ENCODE measurements around the gene PRKAB1.
A peak's percentile ranks its signal among the peaks of the same experiment; 100 is the strongest.

The PRKAB1 gene

DNA sequence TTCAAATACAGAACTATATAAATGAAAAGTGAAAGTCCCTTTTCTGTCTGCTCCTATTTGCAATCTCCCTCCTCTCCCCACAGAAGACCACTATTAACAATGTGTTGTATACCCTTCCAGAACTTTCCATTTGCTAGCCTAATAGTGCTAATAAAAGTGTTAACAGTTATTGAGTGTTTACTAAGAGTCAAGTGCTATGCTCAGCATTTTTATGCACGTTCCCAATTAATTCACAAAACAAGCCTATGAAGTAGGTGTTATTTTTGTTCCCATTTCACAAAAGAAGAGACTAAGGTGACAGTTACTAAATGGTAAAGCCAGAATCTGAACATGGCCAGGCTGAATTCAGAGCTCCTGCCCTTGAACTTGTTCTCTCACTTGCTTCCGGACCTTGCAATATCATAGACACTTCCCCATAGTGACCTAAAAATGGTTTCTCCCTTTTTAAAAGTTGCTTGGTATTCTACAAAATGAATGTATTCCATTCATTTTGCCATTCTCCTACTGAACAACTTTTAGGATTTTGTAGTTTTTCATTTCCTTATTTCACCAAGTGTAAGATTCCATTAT, 1.6 kb upstream of the PRKAB1 start:
- DNase-seq: no peak
- no peaks in the 10 kb centered on the region for H3K27me3 ChIP-seq
- H3K36me3 ChIP-seq: peaks cover 0 to 5% (median 3%) of the 10 kb centered on the region in 3 donors
- H3K27ac ChIP-seq: no peak overlapping the region
- no peak overlapping the region for H3K4me3 ChIP-seq
- intact Hi-C loops (cut with DNase I; ENCODE audit: low total_unique reads): no loop called here
- TF ChIP-seq, protein P1, sequence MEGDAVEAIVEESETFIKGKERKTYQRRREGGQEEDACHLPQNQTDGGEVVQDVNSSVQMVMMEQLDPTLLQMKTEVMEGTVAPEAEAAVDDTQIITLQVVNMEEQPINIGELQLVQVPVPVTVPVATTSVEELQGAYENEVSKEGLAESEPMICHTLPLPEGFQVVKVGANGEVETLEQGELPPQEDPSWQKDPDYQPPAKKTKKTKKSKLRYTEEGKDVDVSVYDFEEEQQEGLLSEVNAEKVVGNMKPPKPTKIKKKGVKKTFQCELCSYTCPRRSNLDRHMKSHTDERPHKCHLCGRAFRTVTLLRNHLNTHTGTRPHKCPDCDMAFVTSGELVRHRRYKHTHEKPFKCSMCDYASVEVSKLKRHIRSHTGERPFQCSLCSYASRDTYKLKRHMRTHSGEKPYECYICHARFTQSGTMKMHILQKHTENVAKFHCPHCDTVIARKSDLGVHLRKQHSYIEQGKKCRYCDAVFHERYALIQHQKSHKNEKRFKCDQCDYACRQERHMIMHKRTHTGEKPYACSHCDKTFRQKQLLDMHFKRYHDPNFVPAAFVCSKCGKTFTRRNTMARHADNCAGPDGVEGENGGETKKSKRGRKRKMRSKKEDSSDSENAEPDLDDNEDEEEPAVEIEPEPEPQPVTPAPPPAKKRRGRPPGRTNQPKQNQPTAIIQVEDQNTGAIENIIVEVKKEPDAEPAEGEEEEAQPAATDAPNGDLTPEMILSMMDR (IDR thresholded peaks at IDR 0.05): no peak
- H3K9me3 ChIP-seq: no peaks in the 10 kb centered on the region
- H3K4me1 ChIP-seq: peaks cover 0 to 31% (median 17%) of the 10 kb centered on the region in 4 donors

DNA sequence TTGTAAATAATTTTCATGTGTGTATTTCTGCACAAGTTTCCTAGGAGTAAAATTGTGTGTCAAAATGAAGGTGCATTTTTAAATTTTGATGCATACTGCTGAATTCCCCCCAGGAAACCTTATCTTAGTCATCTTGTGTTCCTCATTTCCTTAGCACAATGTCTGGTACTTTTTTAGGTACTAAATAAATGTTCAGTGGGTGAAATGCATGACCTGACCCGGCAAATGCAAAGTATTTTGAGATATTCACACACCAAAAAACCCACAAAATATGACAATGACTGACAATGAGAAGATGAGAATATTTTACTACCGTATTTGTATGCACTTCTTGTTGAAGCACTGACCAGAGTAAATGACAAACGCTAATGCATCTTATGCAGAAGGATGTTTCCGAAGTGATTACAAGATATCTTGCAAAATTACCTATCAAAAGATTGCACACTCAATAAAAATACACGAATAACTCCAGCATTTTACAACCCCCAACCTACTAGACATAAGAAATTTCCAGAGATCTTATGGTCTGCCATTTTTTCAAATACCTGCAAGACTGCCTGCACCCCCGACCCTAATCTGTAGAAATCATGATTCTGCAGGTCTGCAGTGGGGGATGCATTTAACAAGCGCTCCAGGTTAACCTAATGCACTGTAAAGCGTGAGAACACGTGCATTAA, 895 bp upstream of the PRKAB1 start:
- Histone ChIP-seq H3K4me3 (peak overlapping the region; percentile 79 to 86), H3K27ac (peak overlapping the region in 1 of 2 donors; percentile 88), H3K27me3 (no peaks in the 10 kb centered on the region), H3K9me3 (no peaks in the 10 kb centered on the region), H3K36me3 (peaks cover 2 to 12% (median 4%) of the 10 kb centered on the region in 3 donors), H3K4me1 (peaks cover 0 to 31% (median 17%) of the 10 kb centered on the region in 4 donors)
- no peak for DNase-seq
- intact Hi-C loops (cut with DNase I; ENCODE audit: low total_unique reads): no loop called here
- TF ChIP-seq, protein P1 (IDR thresholded peaks at IDR 0.05): no peak

- H3K27ac ChIP-seq: peak overlapping the region; percentile 88 to 89
- TF ChIP-seq, protein P1 (IDR thresholded peaks at IDR 0.05): no peak
- peaks cover 0 to 31% (median 17%) of the 10 kb centered on the region in 4 donors for H3K4me1 ChIP-seq
- no peaks in the 10 kb centered on the region for H3K27me3 ChIP-seq
- DNase-seq: no peak
- intact Hi-C loops (cut with DNase I; ENCODE audit: low total_unique reads): no loop called here
- H3K36me3 ChIP-seq: peaks cover 13 to 24% (median 17%) of the 10 kb centered on the region in 3 donors
- H3K4me3 ChIP-seq: peak overlapping the region; percentile 79 to 86
- H3K9me3 ChIP-seq: no peaks in the 10 kb centered on the region
These were observed 450 bp downstream of the PRKAB1 start for GRCh38 chr12:119668324-119668841.

GRCh38 chr12:119669744-119670472, 2.0 kb downstream of the PRKAB1 start:
- Histone ChIP-seq H3K27me3 (no peaks in the 10 kb centered on the region), H3K4me3 (no peak overlapping the region), H3K9me3 (no peaks in the 10 kb centered on the region), H3K4me1 (peaks cover 0 to 31% (median 17%) of the 10 kb centered on the region in 4 donors), H3K36me3 (peaks cover 27 to 40% (median 31%) of the 10 kb centered on the region in 3 donors), H3K27ac (no peak overlapping the region)
- TF ChIP-seq, protein P1 (IDR thresholded peaks at IDR 0.05): no peak
- intact Hi-C loops (cut with DNase I; ENCODE audit: low total_unique reads): no loop called here
- no peak for DNase-seq

- TF ChIP-seq, protein P1 (IDR thresholded peaks at IDR 0.05): no peak
- no peak overlapping the region for H3K27ac ChIP-seq
- DNase-seq: no peak
- intact Hi-C loops (cut with DNase I; ENCODE audit: low total_unique reads): no loop called here
- peaks cover 33 to 51% (median 43%) of the 10 kb centered on the region in 3 donors for H3K36me3 ChIP-seq
- H3K27me3 ChIP-seq: no peaks in the 10 kb centered on the region
- H3K4me1 ChIP-seq: peaks cover 0 to 31% (median 17%) of the 10 kb centered on the region in 4 donors
- H3K4me3 ChIP-seq: no peak overlapping the region
- no peaks in the 10 kb centered on the region for H3K9me3 ChIP-seq
These were observed 3.1 kb downstream of the PRKAB1 start for GRCh38 chr12:119671070-119671469.
